Activated T-helper 1 cell treated with anti-CD3 and anti-CD28 coated beads, Interleukin-12 subunit alpha, Interleukin-12 subunit beta, Interleukin-2, Interleukin-4 antibody, amounts not matched to agents 30 ng/mL and 10 ng/mL and 1 ng/mL, durations not matched to agents 14 hours and 24 hours and 36 hours (primary cell): Measurements from ENCODE around the gene COL21A1. TPM values are rescaled to one million over a fixed set of nuclear protein-coding genes. Genes with fewer than 3 reads are reported as not detected.

Experiments used
- DNase-seq: peaks from one replicate; pipeline ENCODE4 v3.0.0; 2021; ENCODE audit warnings: low spot score
- H3K27ac Mint-ChIP-seq: one replicate; pipeline ENCODE4 v1.8.0; 2021; ENCODE audit warnings: mild to moderate bottlenecking, mixed read lengths
- H3K27me3 Mint-ChIP-seq: one replicate; pipeline ENCODE4 v1.8.0; 2022; ENCODE audit warnings: mild to moderate bottlenecking, moderate library complexity, mixed read lengths; ENCODE audit not compliant: insufficient read depth
- H3K36me3 Mint-ChIP-seq: one replicate; pipeline ENCODE4 v1.8.0; 2021; ENCODE audit warnings: low read depth, mixed read lengths
- H3K4me1 Mint-ChIP-seq: one replicate; pipeline ENCODE4 v1.8.0; 2021; ENCODE audit warnings: low read depth, mixed read lengths
- H3K4me3 Mint-ChIP-seq: one replicate; pipeline ENCODE4 v1.8.0; 2021; ENCODE audit warnings: mild to moderate bottlenecking, moderate library complexity, mixed read lengths
- H3K9me3 Mint-ChIP-seq: one replicate; pipeline ENCODE4 v1.8.0; 2021; ENCODE audit warnings: mixed read lengths
- intact Hi-C: fragments of 100-400 bp; cut with micrococcal nuclease; formaldehyde crosslinking; loops from one replicate; pipeline ENCODE4 v1.15.1; 2024
- total RNA-seq: library from RNA; stranded (reverse); gene quantifications from 2 replicates; pipeline ENCODE4 v1.2.3, GENCODE V29; 2022

Gene COL21A1
- not detected in 2 replicates for total RNA-seq

DNA sequence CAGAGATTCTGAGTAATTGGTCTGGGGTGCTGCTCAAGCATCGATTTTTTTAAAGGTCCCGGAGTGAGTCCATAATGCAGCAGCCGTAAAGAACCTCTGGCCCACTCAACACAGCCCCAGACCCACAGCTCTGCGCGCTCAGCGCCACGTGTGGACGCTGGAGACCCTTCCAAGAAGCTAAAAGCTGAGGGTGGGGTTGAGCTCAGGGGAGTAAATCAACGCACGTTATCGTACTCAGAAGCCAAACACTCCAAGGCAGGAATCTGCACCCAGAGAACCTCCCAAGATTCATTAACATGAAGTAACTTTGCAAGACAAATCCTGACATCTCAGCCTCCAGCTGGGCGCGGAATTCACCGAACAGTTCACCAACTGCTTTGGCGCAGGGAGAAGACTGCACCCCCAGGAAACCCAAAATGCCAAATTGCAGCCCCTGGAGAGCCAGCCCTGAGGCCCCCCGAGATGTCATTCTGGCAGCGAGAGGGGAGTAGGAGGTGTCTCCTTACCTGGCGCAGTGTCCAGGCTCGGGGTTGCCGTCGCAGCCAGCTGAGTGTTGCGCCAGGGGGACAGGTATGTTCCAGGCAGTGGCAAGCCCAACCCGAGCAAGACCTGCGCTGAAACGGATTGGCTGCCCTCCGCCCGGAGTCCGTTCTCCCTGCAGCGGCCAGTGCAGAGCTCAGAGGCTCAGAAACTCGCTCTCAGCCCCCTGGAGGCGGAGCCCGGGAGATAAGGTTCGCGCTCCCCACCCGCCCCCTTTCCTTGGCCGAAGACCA is at the start of gene COL21A1:
TSS of gene COL21A1 (minus strand) at position 700 of the 773 bp plus-strand sequence. CDS start 64,962 bp downstream, outside the sequence.
- peaks cover 6% of the 10 kb centered on the region for H3K27me3 Mint-ChIP-seq
- no peaks in the 10 kb centered on the region for H3K36me3 Mint-ChIP-seq
- DNase-seq = no peak
- no peaks in the 10 kb centered on the region for H3K4me1 Mint-ChIP-seq
- H3K27ac Mint-ChIP-seq = no peak within 1 kb of the TSS
- no peak within 1 kb of the TSS for H3K4me3 Mint-ChIP-seq
- H3K9me3 Mint-ChIP-seq = no peaks in the 10 kb centered on the region
- intact Hi-C loops = no loop called here

DNA sequence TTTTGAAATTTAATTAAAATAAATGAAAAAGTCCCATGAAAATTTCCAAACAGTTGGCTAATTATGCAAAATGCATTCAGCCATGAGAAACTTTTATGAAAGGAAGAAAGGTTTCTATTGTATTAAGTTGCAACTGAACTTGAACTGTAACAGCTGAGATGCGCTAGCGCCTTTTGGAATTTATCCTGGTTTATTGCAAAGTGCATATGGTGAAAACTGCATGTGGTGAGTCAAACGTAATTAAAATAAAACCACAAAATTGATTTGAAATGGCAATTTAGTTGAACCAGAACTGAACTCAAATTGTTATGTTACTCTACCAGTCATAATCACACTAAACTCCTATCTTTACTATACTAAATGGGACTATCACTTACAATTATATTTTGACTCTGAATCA is 46.4 kb upstream of the COL21A1 start:
- no peaks in the 10 kb centered on the region for H3K9me3 Mint-ChIP-seq
- H3K4me1 Mint-ChIP-seq = no peaks in the 10 kb centered on the region
- no peak overlapping the region for H3K4me3 Mint-ChIP-seq
- DNase-seq = no peak
- intact Hi-C loops = loop anchor here (5.0 kb wide), 1 partner anchor 1016 kb away; no protein-coding TSS in a partner anchor
- H3K27ac Mint-ChIP-seq = no peak overlapping the region
- no peaks in the 10 kb centered on the region for H3K27me3 Mint-ChIP-seq
- H3K36me3 Mint-ChIP-seq = no peaks in the 10 kb centered on the region

DNA sequence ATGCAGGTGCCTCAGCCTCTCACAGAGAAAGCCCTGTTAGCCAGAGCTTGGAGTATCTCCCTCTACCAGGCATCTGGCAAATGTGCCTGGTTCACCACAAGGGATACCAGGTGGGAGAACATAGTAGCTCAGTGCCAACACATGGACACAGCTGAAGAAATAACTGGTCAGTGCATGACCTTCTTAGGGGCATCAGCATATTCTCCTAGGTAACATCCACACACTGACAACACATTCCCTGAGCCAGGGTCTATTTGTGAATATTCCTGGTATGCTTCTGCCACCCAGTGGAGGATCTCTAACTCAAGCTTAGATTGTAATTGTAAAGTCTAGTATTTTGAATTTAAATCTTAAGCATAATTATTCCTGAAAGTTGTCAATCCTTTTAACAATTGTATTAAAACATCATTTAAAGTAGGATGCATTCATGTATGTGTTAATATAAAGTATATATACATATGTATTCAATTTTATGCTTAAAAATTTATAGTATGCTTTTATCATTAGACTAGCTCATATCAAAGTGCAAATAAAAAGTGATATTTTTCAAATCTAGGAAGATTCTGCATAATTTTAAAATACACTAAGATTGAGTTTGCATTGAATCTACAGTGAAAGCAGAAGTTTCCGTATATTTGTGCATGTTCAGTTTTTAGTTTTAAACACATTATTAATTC is 45.3 kb upstream of the COL21A1 start:
- DNase-seq = no peak
- H3K27ac Mint-ChIP-seq = no peak overlapping the region

DNA sequence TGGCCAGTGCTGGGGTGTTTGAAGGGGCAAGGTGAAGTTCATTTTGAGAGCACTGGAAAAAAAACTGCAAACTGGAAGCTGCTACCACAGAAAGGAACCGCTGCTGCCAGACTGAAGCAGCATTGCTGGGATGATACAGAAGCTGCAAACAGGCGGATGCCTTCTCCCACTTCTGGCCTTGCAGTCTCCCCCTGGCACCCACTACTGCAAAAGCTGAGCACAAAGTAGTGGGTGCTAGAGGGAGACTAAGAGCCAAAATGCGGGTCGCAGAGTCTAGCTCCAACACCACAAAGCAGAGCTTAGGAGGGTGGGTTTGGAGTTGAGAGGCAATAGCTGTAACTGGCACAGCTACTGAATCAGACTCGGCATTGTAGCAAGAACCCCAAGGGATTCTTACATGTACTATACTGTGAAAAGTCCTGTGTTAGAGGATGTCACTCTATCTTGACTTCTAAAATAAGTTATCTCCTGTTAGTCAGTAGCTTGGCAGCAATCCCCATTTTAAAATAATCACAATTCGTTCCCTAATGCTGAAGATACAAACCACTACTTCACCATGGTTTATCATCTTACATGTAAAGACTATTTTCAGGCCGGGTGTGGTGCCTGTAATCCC is 44.0 kb upstream of the COL21A1 start:
- intact Hi-C loops = loop anchor here (5.0 kb wide), 1 partner anchor 1014 kb away; no protein-coding TSS in a partner anchor
- no peaks in the 10 kb centered on the region for H3K27me3 Mint-ChIP-seq
- no peak overlapping the region for H3K27ac Mint-ChIP-seq

More for the DNA sequence above, 45.3 kb upstream of the COL21A1 start:
- Mint-ChIP-seq H3K36me3 (no peaks in the 10 kb centered on the region), H3K9me3 (no peaks in the 10 kb centered on the region), H3K4me3 (no peak overlapping the region), H3K27me3 (no peaks in the 10 kb centered on the region), H3K4me1 (no peaks in the 10 kb centered on the region)
- intact Hi-C loops = loop anchor here (5.0 kb wide), 1 partner anchor 1015 kb away; no protein-coding TSS in a partner anchor

DNA sequence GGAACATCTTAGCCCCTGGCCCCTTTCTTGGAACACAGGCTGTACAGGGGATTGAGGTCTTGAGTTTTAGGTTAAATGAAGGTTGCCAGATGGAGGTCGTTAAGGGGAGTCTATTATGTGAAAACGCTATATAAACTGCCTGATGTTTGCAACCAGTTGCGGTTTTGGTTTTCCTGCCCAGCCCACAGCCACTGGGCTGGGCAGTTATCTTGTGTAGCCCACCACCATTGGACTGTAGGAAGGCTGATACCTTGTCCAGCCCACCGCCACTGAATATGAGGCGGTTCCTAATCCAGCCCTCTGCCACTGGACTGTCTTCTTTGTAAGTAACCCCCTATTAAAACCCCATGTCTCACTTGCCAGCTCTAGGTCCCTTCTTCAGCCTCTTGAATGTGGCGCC is 42.3 kb upstream of the COL21A1 start:
- intact Hi-C loops = loop anchor here (5.0 kb wide), 2 partner anchors 307 to 1012 kb away; no protein-coding TSS in a partner anchor
- no peaks in the 10 kb centered on the region for H3K4me1 Mint-ChIP-seq
- peaks cover under 1% of the 10 kb centered on the region for H3K27me3 Mint-ChIP-seq

More for the DNA sequence above, 44.0 kb upstream of the COL21A1 start:
- Mint-ChIP-seq H3K4me1 (no peaks in the 10 kb centered on the region), H3K36me3 (no peaks in the 10 kb centered on the region), H3K4me3 (no peak overlapping the region), H3K9me3 (no peaks in the 10 kb centered on the region)
- DNase-seq = no peak

DNA sequence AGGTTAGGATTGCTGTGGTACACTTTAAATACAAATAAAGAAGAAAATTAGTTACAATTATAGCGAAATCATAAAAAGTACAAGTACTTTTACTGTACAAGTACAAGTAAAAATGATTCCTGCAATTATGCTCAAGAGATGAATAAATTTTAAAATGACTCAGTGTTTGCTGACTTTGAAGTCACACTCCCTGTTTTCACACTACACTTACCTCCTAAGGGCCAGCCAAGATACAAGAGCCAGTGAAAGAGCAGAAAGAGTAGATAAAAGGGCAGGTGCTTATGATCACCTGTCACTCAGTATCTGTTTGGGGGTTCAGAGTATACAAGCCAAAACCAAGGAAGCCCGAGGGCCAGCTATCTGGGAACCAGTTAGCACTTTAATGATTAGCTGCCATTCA is 41.0 kb upstream of the COL21A1 start:
- Mint-ChIP-seq H3K4me3 (no peak overlapping the region), H3K9me3 (no peaks in the 10 kb centered on the region), H3K27me3 (peaks cover 2% of the 10 kb centered on the region), H3K36me3 (no peaks in the 10 kb centered on the region), H3K4me1 (no peaks in the 10 kb centered on the region), H3K27ac (no peak overlapping the region)
- intact Hi-C loops = loop anchor here (5.0 kb wide), 1 partner anchor 306 kb away; no protein-coding TSS in a partner anchor
- no peak for DNase-seq

More for the DNA sequence above, 42.3 kb upstream of the COL21A1 start:
- no peak overlapping the region for H3K27ac Mint-ChIP-seq
- no peak overlapping the region for H3K4me3 Mint-ChIP-seq
- no peaks in the 10 kb centered on the region for H3K9me3 Mint-ChIP-seq
- no peaks in the 10 kb centered on the region for H3K36me3 Mint-ChIP-seq
- DNase-seq = no peak

DNA sequence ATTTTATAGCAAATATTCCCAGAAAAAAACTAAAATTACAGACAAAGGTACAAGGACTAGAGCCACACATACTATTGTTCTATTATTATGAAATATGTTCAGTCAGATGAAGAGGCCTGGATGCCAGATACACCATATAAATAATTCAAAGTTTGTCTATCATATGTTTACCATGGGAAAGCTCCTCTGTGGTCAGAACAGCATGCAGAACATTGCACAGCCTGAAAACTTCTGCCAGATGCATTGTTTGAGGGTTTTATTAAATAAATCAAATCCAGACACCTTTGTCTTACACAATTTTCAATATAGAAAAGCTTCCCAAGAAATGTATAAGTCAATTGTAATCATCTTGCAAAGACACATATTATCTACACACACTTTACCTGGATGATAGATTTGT is 35.0 kb upstream of the COL21A1 start:
- H3K27ac Mint-ChIP-seq = no peak overlapping the region
- no peaks in the 10 kb centered on the region for H3K9me3 Mint-ChIP-seq
- H3K4me3 Mint-ChIP-seq = no peak overlapping the region
- intact Hi-C loops = no loop called here
- H3K36me3 Mint-ChIP-seq = no peaks in the 10 kb centered on the region
- peaks cover 2% of the 10 kb centered on the region for H3K27me3 Mint-ChIP-seq
- no peak for DNase-seq
- H3K4me1 Mint-ChIP-seq = no peaks in the 10 kb centered on the region

DNA sequence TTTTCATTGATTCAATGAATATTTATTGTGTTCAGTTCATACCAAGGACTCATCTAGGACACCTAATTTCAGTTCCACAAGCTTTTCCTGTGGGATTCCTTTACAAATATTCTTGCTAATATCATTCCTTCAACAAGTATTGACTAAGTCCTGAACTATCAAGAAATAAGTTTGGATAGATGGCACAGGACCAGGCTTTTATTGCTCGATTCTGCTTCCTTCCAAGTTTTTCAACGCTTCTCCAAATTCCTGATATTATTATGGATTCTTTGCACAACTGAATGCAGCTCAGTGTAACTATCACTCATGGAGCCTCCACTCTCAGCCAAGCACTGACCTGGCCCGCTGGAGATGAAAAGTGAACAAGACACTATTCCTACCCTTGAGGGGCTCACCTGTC is 32.7 kb upstream of the COL21A1 start:
- Mint-ChIP-seq H3K4me1 (no peaks in the 10 kb centered on the region), H3K36me3 (no peaks in the 10 kb centered on the region)

DNA sequence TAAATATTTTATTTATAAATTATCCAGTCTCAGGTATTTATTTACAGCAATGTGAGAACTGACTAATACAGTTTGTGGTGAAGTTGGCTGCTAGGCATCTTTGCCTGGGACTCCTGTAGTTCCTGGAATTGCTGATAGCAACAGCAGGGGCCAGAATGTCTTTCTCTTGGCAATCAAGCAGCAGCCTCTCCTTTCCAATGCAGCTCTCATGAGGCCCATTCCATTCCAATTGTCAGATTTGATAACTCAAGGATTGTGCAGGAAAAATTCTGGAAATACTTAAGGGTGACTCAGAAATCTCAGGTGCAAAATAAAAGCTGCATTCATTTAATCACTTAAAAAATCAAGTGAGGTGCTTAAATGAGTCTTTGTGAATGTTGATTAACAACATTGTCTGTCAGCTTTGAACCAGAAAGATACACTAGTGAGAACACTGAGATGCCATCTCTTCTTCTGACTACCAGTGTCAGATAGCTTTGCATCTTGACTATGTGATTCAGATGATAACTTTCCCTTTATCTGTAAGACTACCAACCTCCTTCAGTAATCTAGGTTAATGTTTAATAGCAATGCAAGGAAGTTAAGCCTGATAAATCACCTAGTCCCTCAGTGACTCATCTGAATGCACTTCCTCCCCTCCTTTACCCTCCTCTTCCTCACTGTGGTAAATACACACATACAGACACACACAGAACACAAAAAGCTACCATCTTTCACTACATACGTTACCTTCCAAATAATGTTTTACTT is 32.1 kb upstream of the COL21A1 start:
- Mint-ChIP-seq H3K9me3 (no peaks in the 10 kb centered on the region), H3K27ac (no peak overlapping the region), H3K36me3 (no peaks in the 10 kb centered on the region), H3K4me1 (no peaks in the 10 kb centered on the region), H3K4me3 (no peak overlapping the region), H3K27me3 (no peaks in the 10 kb centered on the region)
- no peak for DNase-seq
- intact Hi-C loops = no loop called here

More for the DNA sequence above, 32.7 kb upstream of the COL21A1 start:
- peaks cover 2% of the 10 kb centered on the region for H3K27me3 Mint-ChIP-seq
- H3K9me3 Mint-ChIP-seq = no peaks in the 10 kb centered on the region
- H3K4me3 Mint-ChIP-seq = no peak overlapping the region
- intact Hi-C loops = no loop called here
- no peak for DNase-seq
- no peak overlapping the region for H3K27ac Mint-ChIP-seq

DNA sequence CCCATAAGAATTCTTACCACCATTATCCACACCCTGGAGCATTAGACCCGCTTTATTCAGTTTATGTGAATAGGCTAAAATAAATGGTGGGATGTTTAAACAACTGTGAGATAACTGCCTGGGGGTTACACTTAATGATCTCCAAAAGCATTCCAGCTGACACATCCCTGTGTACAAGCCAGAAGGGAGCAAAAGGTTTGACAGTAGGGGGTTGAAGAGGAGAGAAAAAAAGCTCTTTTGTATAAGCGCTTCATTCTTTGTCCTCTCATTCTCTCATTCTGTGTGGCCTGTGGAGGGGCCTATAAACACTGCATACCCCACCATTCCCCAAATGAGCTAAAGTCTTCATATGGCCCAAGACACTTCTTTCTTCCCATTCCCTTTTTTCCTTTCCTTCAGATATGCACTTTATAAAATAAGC is 30.8 kb upstream of the COL21A1 start:
- intact Hi-C loops = no loop called here
- H3K27me3 Mint-ChIP-seq = no peaks in the 10 kb centered on the region
- peaks cover 4% of the 10 kb centered on the region for H3K9me3 Mint-ChIP-seq
- H3K36me3 Mint-ChIP-seq = no peaks in the 10 kb centered on the region
- H3K27ac Mint-ChIP-seq = no peak overlapping the region
- H3K4me3 Mint-ChIP-seq = no peak overlapping the region
- DNase-seq = no peak
- H3K4me1 Mint-ChIP-seq = no peaks in the 10 kb centered on the region

DNA sequence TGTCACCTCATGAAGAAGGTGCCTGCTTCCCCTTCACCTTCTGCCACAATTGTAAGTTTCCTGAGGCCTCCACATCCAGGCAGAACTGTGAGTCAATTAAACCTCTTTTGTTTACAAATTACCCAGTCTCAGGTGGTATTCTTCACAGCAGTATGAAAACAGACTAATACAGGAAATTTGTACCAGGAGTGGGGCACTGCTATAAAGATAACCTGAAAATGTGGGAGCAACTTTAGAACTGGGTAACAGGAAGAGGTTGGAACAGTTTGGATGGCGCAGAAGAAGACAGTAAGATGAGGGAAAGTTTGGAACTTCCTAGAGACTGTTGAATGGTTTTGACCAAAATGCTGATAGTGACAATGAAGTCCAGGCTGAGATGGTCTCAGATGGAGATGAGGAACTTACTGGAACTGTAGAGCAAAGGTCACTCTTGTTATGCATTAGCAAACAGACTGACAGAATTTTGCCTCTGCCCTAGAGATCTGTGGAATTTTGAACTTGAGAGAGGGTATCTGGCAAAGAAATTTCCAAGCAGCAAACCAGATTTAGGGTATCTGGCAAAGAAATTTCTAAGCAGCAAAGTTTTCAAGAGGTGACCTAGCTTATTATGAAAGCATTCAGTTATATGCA is 23.5 kb upstream of the COL21A1 start:
- H3K27ac Mint-ChIP-seq = no peak overlapping the region
- no peaks in the 10 kb centered on the region for H3K36me3 Mint-ChIP-seq
- no peaks in the 10 kb centered on the region for H3K4me1 Mint-ChIP-seq
- no peak for DNase-seq
- peaks cover 14% of the 10 kb centered on the region for H3K9me3 Mint-ChIP-seq
- no peaks in the 10 kb centered on the region for H3K27me3 Mint-ChIP-seq
- intact Hi-C loops = no loop called here
- no peak overlapping the region for H3K4me3 Mint-ChIP-seq

DNA sequence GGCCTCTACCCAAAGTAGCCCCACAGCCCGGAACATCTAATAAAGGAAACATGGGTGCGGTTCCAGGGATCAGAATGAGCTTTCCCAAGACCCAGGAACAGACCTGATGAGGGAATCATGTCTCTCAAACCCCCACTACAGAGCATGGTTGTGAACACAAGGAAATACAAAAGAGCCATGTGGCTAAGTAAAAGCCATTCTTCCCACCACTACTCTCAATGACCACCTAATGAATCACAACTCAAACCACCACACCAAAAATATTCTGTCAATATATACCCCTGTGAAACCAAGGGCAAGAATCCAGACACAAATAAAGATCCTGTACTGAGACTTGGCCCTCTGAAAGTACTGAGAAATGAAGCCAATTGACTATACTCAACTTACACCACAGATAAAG is 20.9 kb upstream of the COL21A1 start:
- intact Hi-C loops = no loop called here
- H3K4me3 Mint-ChIP-seq = no peak overlapping the region
- no peaks in the 10 kb centered on the region for H3K27me3 Mint-ChIP-seq
- no peaks in the 10 kb centered on the region for H3K4me1 Mint-ChIP-seq
- no peak overlapping the region for H3K27ac Mint-ChIP-seq
- H3K9me3 Mint-ChIP-seq = peaks cover 11% of the 10 kb centered on the region
- DNase-seq = no peak
- no peaks in the 10 kb centered on the region for H3K36me3 Mint-ChIP-seq
